ENCODE measurements around the gene PTPRM. TPM values are rescaled to one million over a fixed set of nuclear protein-coding genes. Genes with fewer than 3 reads are reported as not detected.

Gene PTPRM
- total RNA-seq, 2 donors from 2014 or later, result 80.1 to 106 TPM

DNA sequence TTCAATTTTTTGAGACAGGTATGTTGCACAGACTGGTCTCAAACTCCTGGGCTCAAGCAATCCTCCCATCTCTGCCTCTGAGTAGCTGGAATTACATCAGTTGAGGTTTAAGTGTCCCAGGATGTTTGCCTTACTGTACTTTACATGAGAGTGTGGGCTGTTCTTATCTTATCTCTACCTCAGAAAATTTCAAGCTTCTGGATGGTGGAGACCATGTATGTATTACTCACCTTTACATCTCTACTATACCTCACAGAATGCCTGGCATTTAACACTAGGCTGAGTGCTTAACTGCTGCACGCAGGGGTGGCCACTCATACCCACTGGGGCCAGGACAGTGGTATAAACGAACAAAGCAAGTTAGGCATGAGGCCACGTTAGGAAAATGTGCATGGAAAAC is 770.1 kb downstream of the PTPRM start:
- no peak for DNase-seq (ENCODE audit: low spot score)

DNA sequence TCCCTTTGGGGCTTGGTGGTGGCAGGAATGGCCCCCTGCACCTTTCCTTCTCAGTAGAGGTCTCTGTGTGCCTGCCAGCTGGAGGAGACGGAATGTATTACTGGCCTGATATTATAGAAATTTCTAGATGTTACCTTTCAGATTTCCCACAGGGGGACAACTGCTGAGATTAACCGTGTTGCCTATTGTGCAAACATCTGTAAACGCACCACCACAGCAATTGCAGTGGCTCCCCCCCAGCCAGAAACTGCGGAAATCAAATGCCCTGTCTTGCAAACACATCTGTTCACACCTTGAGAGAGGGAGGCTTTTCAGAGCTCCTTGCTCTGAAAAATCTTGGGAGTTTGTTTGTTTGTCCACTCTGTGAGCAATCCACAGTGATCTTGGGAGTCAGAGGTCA is 772.1 kb downstream of the PTPRM start:
- no peak overlapping the region for H3K4me3 ChIP-seq
- H3K9me3 ChIP-seq, result no peaks in the 10 kb centered on the region
- H3K36me3 ChIP-seq, result no peaks in the 10 kb centered on the region
- H3K27ac ChIP-seq, result no peak overlapping the region
- H3K27me3 ChIP-seq, result no peaks in the 10 kb centered on the region
- TF ChIP-seq, protein P1, sequence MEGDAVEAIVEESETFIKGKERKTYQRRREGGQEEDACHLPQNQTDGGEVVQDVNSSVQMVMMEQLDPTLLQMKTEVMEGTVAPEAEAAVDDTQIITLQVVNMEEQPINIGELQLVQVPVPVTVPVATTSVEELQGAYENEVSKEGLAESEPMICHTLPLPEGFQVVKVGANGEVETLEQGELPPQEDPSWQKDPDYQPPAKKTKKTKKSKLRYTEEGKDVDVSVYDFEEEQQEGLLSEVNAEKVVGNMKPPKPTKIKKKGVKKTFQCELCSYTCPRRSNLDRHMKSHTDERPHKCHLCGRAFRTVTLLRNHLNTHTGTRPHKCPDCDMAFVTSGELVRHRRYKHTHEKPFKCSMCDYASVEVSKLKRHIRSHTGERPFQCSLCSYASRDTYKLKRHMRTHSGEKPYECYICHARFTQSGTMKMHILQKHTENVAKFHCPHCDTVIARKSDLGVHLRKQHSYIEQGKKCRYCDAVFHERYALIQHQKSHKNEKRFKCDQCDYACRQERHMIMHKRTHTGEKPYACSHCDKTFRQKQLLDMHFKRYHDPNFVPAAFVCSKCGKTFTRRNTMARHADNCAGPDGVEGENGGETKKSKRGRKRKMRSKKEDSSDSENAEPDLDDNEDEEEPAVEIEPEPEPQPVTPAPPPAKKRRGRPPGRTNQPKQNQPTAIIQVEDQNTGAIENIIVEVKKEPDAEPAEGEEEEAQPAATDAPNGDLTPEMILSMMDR (IDR thresholded peaks at IDR 0.05), result no peak
- no peak for DNase-seq (ENCODE audit: low spot score)
- peaks cover 0 to 28% of the 10 kb centered on the region in 2 donors for H3K4me1 ChIP-seq

More for the DNA sequence above, 770.1 kb downstream of the PTPRM start:
- Histone ChIP-seq H3K9me3 (no peaks in the 10 kb centered on the region), H3K4me1 (peaks cover 0 to 26% of the 10 kb centered on the region in 2 donors), H3K36me3 (no peaks in the 10 kb centered on the region), H3K27ac (no peak overlapping the region), H3K27me3 (no peaks in the 10 kb centered on the region), H3K4me3 (no peak overlapping the region)
- TF ChIP-seq, protein P1 (IDR thresholded peaks at IDR 0.05), result no peak

DNA sequence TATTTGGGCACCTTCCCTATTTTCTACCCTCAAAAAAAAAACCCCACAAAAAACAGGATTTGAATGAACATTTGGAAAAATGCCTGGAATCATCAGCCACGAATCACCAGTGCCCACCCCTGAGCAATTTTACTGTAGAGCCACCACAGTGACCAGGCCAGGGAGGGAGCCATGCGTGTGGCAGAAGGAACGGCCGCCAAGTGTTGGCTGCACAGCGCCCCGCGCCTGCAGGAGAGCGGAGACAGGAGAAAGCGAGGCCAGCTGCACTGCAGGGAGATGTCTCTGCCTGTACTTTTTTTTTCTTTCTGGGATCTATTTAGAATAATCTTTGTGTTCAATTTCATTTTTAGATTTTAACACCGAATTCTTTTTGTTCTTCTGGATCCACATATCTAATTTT is 772.8 kb downstream of the PTPRM start:
- H3K27me3 ChIP-seq, result no peaks in the 10 kb centered on the region
- H3K4me1 ChIP-seq, result peaks cover 0 to 28% of the 10 kb centered on the region in 2 donors
- H3K4me3 ChIP-seq, result no peak overlapping the region
- H3K36me3 ChIP-seq, result no peaks in the 10 kb centered on the region
- no peak for DNase-seq (ENCODE audit: low spot score)
- TF ChIP-seq, protein P1 (IDR thresholded peaks at IDR 0.05), result no peak
- H3K9me3 ChIP-seq, result no peaks in the 10 kb centered on the region
- H3K27ac ChIP-seq, result no peak overlapping the region

GRCh38 chr18:8341481-8342230 is 774.5 kb downstream of the PTPRM start:
- DNase-seq (ENCODE audit: low spot score), result no peak
- no peak overlapping the region for H3K4me3 ChIP-seq
- TF ChIP-seq, protein P1 (IDR thresholded peaks at IDR 0.05), result no peak
- H3K27me3 ChIP-seq, result no peaks in the 10 kb centered on the region
- H3K27ac ChIP-seq, result no peak overlapping the region
- peaks cover 0 to 28% of the 10 kb centered on the region in 2 donors for H3K4me1 ChIP-seq
- no peaks in the 10 kb centered on the region for H3K36me3 ChIP-seq
- no peaks in the 10 kb centered on the region for H3K9me3 ChIP-seq

- no peak overlapping the region for H3K4me3 ChIP-seq
- TF ChIP-seq, protein P1 (IDR thresholded peaks at IDR 0.05), result no peak
- no peaks in the 10 kb centered on the region for H3K27me3 ChIP-seq
- no peaks in the 10 kb centered on the region for H3K4me1 ChIP-seq
- H3K9me3 ChIP-seq, result no peaks in the 10 kb centered on the region
- H3K27ac ChIP-seq, result no peak overlapping the region
- no peaks in the 10 kb centered on the region for H3K36me3 ChIP-seq
- DNase-seq (ENCODE audit: low spot score), result no peak
Measured at GRCh38 chr18:8348051-8348720, 781.1 kb downstream of the PTPRM start.

All from right atrium auricular region (tissue), 2 donors.